ENCODE measurements around the gene CHST9. TPM values are rescaled to one million over a fixed set of nuclear protein-coding genes. Genes with fewer than 3 reads are reported as not detected.
A peak's percentile ranks its signal among the peaks of the same experiment; 100 is the strongest.

Gene CHST9
- total and polyA plus RNA-seq, 2 donors from 2014 or later, result 1.5 to 9.8 TPM

DNA sequence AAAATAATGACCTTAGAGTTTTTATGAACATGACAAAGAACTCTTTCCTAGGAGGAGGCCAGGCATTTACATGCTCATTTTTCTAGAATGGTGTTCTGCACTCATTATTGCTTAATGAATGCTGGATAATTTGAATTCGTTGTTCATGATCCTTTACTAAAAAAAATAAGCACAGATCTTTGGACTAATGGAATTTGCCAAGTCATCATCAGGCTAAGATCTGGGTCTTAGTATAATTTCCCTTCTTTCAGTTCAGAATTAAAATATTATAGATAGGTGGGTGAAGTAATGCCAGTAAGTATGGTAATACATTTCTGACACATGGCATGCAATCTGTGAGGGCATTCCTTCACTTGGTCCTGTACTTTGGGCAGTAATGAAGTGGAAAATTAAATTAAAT, 175.8 kb downstream of the CHST9 start:
- no peak overlapping the region for H3K9ac ChIP-seq (ENCODE audit: low read length in 3 of 3)
- FAIRE-seq (no peak), DNase-seq (no peak)
- no peak overlapping the region for H3K27ac ChIP-seq (ENCODE audit: low read depth in 2 of 2, low read length in 2 of 2)
- H3K4me3 ChIP-seq (ENCODE audit: low read length in 3 of 3), result no peak overlapping the region
- H3K27me3 ChIP-seq (ENCODE audit: control insufficient read depth, insufficient read depth, low read length), result no peaks in the 10 kb centered on the region
- TF ChIP-seq, protein P1, sequence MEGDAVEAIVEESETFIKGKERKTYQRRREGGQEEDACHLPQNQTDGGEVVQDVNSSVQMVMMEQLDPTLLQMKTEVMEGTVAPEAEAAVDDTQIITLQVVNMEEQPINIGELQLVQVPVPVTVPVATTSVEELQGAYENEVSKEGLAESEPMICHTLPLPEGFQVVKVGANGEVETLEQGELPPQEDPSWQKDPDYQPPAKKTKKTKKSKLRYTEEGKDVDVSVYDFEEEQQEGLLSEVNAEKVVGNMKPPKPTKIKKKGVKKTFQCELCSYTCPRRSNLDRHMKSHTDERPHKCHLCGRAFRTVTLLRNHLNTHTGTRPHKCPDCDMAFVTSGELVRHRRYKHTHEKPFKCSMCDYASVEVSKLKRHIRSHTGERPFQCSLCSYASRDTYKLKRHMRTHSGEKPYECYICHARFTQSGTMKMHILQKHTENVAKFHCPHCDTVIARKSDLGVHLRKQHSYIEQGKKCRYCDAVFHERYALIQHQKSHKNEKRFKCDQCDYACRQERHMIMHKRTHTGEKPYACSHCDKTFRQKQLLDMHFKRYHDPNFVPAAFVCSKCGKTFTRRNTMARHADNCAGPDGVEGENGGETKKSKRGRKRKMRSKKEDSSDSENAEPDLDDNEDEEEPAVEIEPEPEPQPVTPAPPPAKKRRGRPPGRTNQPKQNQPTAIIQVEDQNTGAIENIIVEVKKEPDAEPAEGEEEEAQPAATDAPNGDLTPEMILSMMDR (IDR thresholded peaks at IDR 0.05; ENCODE audit: borderline replicate concordance, extremely low read depth, insufficient read depth), result no peak
- peaks cover 0 to 2% (median 0%) of the 10 kb centered on the region in 3 donors for H3K4me1 ChIP-seq (ENCODE audit: control insufficient read depth in 2 of 3, insufficient read depth in 2 of 3, low read depth in 1 of 3, low read length in 3 of 3)
- intact Hi-C loops (cut with DNase I), result loop anchor here (10.0 kb wide), 1 partner anchor 204 kb away; no protein-coding TSS in a partner anchor
- no peaks in the 10 kb centered on the region for H3K36me3 ChIP-seq (ENCODE audit: control insufficient read depth in 2 of 3, insufficient read depth in 3 of 3, low read length in 3 of 3)
- H3K9me3 ChIP-seq (ENCODE audit: control insufficient read depth in 2 of 3, insufficient read depth in 1 of 3, low read length in 3 of 3), result no peaks in the 10 kb centered on the region

DNA sequence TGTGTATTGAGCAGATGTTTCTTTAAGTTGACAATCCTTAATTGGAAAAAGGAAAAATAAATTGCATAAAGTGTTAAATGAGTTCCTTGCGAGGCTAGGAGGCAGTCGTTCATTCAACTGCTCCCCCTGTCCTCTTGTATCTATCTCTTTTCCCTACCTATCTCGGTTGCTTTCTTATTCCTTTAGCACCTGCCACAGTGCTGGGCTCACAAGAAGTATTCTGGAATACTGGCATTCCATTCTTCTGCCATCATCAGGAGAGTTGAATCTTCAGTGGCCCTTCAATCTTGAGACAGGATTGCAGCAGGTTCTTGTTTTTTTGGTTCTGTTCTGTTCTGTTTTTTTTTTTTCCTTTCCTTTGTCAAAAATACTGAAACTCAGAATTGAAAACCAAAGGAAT, 176.5 kb downstream of the CHST9 start:
- intact Hi-C loops (cut with DNase I), result loop anchor here (10.0 kb wide), 1 partner anchor 204 kb away; no protein-coding TSS in a partner anchor
- no peak overlapping the region for H3K9ac ChIP-seq (ENCODE audit: low read length in 3 of 3)
- FAIRE-seq, result no peak

DNA sequence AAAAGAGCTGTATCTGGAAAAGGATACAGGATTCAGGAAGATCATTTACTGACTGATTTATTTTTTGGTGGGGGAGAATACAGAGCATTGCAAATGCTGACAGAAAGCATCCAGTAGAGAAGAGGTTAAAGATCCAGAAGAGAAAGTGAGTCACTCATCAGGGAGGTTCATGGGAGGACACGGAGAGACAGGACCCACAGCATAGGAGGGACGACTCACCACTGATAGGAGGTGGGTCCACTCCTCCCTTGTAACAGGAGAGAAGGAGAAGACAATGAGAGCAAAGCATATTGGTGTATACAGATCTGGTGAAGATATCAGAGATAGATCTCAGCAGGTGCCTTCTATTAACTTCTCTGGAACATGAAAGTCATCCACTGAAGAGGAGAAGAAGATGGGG, 177.2 kb downstream of the CHST9 start:
- Histone ChIP-seq H3K4me1 (ENCODE audit: control insufficient read depth in 2 of 3, insufficient read depth in 2 of 3, low read depth in 1 of 3, low read length in 3 of 3) (peaks cover 0 to 2% (median 0%) of the 10 kb centered on the region in 3 donors), H3K9me3 (ENCODE audit: control insufficient read depth in 2 of 3, insufficient read depth in 1 of 3, low read length in 3 of 3) (no peaks in the 10 kb centered on the region), H3K27ac (ENCODE audit: low read depth in 2 of 2, low read length in 2 of 2) (no peak overlapping the region), H3K36me3 (ENCODE audit: control insufficient read depth in 2 of 3, insufficient read depth in 3 of 3, low read length in 3 of 3) (no peaks in the 10 kb centered on the region), H3K9ac (ENCODE audit: low read length in 3 of 3) (no peak overlapping the region), H3K4me3 (ENCODE audit: low read length in 3 of 3) (no peak overlapping the region), H3K27me3 (ENCODE audit: control insufficient read depth, insufficient read depth, low read length) (no peaks in the 10 kb centered on the region)
- TF ChIP-seq, protein P1 (IDR thresholded peaks at IDR 0.05; ENCODE audit: borderline replicate concordance, extremely low read depth, insufficient read depth), result no peak
- DNase-seq (no peak), FAIRE-seq (no peak)
- intact Hi-C loops (cut with DNase I), result loop anchor here (10.0 kb wide), 1 partner anchor 203 kb away; no protein-coding TSS in a partner anchor

More for the DNA sequence above, 176.5 kb downstream of the CHST9 start:
- Histone ChIP-seq H3K27me3 (ENCODE audit: control insufficient read depth, insufficient read depth, low read length) (no peaks in the 10 kb centered on the region), H3K27ac (ENCODE audit: low read depth in 2 of 2, low read length in 2 of 2) (no peak overlapping the region), H3K4me3 (ENCODE audit: low read length in 3 of 3) (no peak overlapping the region), H3K4me1 (ENCODE audit: control insufficient read depth in 2 of 3, insufficient read depth in 2 of 3, low read depth in 1 of 3, low read length in 3 of 3) (peaks cover 0 to 2% (median 0%) of the 10 kb centered on the region in 3 donors), H3K36me3 (ENCODE audit: control insufficient read depth in 2 of 3, insufficient read depth in 3 of 3, low read length in 3 of 3) (no peaks in the 10 kb centered on the region), H3K9me3 (ENCODE audit: control insufficient read depth in 2 of 3, insufficient read depth in 1 of 3, low read length in 3 of 3) (no peaks in the 10 kb centered on the region)
- TF ChIP-seq, protein P1 (IDR thresholded peaks at IDR 0.05; ENCODE audit: borderline replicate concordance, extremely low read depth, insufficient read depth), result no peak
- DNase-seq, result no peak

DNA sequence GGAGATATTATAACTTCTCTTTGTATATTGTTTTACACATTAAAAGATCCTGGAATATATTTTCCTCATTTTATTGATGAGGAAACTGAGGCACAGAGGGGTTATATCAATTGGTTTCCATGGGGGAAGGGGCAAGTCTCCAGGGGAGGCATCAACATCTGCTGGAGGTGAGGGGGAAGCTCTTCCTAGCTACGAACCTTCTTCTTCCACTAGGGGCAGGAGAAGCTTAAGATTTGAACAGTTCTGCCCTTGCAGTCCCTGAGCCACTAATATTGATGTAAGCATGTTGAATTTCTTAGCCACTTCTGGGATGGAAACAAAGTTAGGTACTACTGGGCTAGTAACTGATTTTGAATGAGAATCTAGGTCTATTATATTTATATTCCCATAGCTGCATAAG, 179.5 kb downstream of the CHST9 start:
- no peaks in the 10 kb centered on the region for H3K9me3 ChIP-seq (ENCODE audit: control insufficient read depth in 2 of 3, insufficient read depth in 1 of 3, low read length in 3 of 3)
- H3K27ac ChIP-seq (ENCODE audit: low read depth in 2 of 2, low read length in 2 of 2), result no peak overlapping the region
- H3K4me3 ChIP-seq (ENCODE audit: low read length in 3 of 3), result no peak overlapping the region
- no peaks in the 10 kb centered on the region for H3K36me3 ChIP-seq (ENCODE audit: control insufficient read depth in 2 of 3, insufficient read depth in 3 of 3, low read length in 3 of 3)
- H3K4me1 ChIP-seq (ENCODE audit: control insufficient read depth in 2 of 3, insufficient read depth in 2 of 3, low read depth in 1 of 3, low read length in 3 of 3), result peaks cover 0 to 2% (median 0%) of the 10 kb centered on the region in 3 donors
- FAIRE-seq, result no peak
- no peak overlapping the region for H3K9ac ChIP-seq (ENCODE audit: low read length in 3 of 3)
- no peaks in the 10 kb centered on the region for H3K27me3 ChIP-seq (ENCODE audit: control insufficient read depth, insufficient read depth, low read length)
- intact Hi-C loops (cut with DNase I), result loop anchor here (10.0 kb wide), 1 partner anchor 201 kb away; no protein-coding TSS in a partner anchor
- TF ChIP-seq, protein P1 (IDR thresholded peaks at IDR 0.05; ENCODE audit: borderline replicate concordance, extremely low read depth, insufficient read depth), result peak; percentile 16
- DNase-seq, result peak in 2 of 5 donors; percentile 26 to 28

Measured in kidney (tissue), 14 donors.